HG02943 (cell line): ENCODE measurements around the gene RLBP1.
"Not testable (repeated sequence)": the region's sequence is repeated elsewhere in the genome, so short reads cannot be mapped to it uniquely, and the experiment has no call there.

Experiments used
- ATAC-seq: cut with Tn5 transposase; IDR thresholded peaks from one replicate; pipeline ENCODE4 v1.9.1; 2021; ENCODE audit warnings: mild to moderate bottlenecking, low read depth, moderate library complexity; ENCODE audit not compliant: unreplicated experiment

The RLBP1 gene

GRCh38 chr15:89221543-89221942 lies at the start of gene RLBP1:
TSS of gene RLBP1 (minus strand) at chr15:89221579. CDS start at chr15:89218975, 2,604 bp downstream.
- no peak for ATAC-seq

DNA sequence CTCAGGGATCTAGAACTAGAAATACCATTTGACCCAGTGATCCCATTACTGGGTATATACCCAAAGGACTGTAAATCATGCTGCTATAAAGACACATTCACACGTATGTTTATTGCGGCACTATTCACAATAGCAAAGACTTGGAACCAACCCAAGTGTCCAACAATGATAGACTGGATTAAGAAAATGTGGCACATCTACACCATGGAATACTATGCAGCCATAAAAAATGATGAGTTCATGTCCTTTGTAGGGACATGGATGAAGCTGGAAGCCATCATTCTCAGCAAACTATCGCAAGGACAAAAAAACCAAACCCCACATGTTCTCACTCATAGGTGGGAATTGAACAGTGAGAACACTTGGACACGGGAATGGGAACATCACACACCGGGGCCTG lies 28.8 kb upstream of the RLBP1 start:
- not testable (repeated sequence) for ATAC-seq

DNA sequence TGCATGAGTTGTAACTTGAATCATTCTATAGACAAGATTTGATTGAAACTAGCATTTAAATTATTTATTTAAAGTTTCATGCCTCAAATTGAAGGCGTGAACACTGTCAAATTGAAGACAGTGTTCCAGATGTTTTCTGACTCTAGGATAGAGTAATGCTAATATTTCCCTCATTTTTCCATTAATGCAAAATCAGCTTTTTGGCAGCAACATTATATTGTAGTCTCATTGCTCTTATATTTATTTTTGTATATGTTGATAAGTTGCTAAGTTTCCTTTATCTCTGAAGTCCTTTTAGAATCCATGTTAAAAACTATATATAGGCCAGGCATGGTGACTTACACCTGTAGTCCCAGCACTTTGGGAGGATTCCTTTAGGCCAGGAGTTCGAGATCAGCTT lies 27.2 kb upstream of the RLBP1 start:
- ATAC-seq, result no peak

GRCh38 chr15:89247446-89247845 lies 26.1 kb upstream of the RLBP1 start:
- no peak for ATAC-seq

DNA sequence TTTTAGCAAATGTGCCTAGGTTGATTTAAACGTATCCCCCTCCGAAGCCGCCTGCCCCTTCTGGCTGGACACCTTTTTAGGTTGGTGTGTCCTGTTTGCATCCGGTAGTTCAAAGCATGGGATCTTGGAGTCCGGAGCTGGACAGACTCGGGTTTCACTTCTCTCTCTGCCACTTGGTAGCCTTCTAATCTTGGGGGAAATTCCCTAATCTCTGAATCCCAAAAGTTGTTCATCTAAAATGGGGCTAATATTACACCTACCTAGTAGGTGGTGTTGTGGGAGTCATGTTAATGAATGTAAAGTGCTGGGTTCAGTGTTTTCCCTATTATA lies 23.2 kb upstream of the RLBP1 start:
- no peak for ATAC-seq

DNA sequence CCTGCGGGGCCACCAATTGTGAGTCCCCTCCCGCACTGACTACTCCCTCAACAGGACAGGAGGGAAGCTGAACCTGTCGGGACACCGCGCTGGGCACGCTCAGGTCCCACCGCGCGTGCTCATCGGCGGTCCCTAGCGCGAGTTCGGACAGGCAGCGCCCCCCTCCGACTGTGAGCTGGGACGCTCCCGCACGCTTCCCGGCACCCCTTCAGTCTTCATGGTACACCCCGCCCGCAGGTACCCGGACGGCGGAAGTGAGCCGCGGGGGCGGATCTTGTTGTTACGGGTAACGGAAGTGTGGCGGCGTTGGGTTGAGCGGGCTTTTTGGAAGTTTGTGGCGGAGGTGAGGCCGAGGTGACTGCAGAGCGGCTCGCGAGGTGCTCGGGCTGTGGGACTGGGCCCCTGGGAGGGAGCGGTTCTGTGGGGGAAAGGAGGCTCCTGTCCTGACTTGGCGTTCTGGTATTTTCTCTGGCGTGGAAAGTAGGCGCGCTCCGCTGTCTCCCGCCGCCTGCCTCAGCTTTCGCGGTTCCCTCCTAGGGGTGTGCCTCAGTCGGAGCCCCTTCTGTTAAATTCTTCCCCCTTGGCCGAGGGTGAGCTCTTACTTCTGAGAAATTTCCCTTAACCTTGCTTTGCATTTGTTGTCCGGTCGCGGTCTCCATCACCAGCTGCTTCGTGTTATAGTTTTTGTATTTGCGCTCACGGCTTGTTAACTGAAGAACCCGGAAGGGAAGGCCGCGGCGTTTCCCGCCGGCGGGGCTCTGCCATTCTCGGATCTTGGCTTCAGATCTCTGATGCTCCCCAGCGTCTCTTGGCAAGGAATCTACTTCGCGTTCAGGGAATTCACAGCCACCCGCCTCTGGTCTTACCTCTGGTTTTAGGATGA lies 22.6 kb upstream of the RLBP1 start, which contains the start of gene FANCI:
FANCI (plus strand) TSS at position 289 of the 883 bp plus-strand sequence. CDS start 3,669 bp downstream, outside the sequence.
- peak; percentile 96 for ATAC-seq

DNA sequence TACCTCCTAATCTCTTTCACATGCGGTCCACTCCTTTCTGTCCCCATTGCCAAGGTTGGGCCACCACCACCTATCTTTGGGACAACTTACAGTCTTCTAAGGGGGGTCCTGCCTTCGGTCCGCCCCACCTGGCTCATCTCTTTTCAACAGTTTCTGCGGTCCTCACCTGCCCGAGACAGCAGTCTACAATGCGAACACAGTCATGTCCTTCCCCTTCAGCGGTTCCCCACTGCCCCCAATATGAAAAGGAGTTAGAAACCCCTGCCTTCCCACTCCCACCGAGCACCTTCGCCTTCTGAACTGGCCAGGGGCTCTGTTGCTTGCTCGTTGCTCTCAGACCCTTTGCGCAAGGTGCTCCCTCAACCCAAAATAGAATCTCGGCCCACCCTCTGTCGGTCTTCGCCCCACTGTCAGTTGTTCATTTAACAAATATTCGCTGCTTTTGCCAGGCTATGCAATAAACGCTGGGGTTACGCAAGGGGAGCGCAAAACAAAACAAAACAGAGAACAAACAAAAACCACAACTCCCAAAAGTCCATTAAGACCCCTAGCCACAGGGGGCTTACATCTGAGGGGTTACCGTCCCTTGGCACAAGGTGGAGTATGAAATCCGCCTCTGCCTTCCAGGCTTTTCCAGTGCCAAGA lies 21.8 kb upstream of the RLBP1 start:
- no peak for ATAC-seq

GRCh38 chr15:89239883-89240810 lies 18.8 kb upstream of the RLBP1 start:
- not testable (repeated sequence) for ATAC-seq

DNA sequence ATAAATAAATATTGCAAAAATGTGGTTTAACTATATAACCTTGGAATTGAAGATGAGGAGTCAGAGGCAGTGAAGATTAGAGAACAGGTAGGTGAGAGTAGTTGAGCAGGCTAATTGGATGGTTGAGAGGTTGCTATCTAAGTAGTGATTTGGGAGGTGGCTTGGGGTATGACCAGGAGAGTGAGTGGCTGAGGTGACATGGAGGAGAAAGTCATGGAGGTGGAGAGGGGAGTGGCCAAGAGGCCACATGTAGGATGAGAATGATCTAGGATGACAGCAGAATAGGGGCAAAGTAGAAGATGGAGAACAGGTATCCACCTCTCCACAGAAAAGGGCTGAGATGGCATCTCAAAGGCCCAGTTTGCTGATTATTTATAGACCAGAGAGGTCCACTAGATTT lies 10.5 kb upstream of the RLBP1 start:
- ATAC-seq, result no peak

DNA sequence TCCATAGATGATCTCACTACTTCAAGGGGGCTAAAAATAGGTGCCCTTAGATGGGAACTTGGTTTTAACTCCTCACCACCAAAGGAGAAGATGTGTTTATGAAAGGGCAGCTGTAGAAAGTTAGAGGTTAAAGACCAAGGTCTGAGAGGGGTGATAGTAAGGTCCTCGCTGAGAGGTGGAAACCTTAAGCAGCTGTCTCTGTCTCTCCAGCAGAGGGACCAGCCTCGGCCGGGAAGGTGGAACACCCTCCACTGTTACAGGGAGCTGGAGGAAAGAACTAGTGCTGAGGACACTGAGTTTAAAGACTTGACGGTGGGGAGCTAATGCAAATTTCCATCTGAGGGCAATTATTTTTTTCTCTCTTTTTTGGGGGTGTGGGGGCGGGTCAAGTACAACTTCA lies 8.9 kb upstream of the RLBP1 start:
- no peak for ATAC-seq

DNA sequence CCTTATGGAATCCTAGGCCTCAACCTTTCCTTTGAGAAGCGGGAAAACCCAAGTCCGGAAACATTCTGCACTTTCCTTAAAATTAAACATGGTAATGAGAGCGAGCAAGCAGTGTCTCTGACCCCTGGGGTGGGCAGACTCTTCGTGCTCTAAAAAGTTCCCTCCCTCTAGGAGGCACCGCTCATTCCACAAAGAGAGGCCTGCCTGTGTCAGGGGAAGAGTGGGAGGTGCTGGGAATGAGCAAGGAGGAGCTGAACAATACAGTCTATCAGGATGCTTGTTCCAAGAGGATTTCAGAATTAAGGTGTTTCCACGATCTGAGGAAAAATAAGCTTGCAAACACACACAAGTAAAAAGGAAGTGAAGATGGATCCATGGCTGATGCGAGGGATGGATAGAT lies 6.0 kb upstream of the RLBP1 start:
- ATAC-seq, result no peak

DNA sequence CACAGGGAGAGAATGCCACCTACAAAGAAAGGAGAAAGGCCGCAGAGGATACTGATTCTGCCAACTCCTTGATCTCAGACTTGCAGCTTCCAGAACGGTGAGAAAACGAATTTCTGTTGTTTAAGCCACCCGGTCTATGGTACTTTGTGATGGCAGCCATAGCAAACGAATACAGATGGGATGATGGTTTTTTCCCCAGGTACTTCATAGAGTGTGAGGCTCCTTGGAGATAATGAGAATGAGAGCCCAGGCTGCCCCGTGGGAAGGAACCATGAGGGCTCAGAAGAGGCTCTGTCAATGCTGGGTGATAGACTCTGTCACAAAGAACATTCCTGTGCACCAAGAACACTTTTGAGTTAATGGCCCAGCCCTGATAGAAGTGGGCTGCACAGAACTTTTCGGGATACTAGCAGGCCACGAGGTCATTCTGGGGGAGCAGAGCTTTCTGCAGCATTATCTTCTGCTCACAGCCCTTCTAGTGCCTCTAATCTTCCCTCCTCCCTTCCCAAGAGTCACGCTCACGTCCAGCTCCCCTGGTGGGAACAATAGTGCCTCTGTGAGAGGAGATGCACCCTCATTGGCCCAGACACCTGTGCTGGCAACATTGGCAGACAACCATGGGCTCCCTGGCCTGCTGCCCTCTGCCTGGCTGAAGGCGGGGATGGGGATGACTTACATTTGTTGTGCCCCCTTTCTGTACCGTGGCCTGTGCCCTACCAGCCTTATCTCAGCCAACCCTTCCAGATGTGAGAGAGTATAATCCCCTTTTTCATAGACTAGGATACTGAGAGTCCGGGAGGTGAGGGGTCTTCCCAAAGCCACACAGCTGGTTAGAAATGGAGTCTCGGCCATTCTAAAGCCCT lies 5.2 kb upstream of the RLBP1 start:
- no peak for ATAC-seq

GRCh38 chr15:89225588-89225987 lies 4.2 kb upstream of the RLBP1 start:
- no peak for ATAC-seq

- ATAC-seq, result no peak
Observed at GRCh38 chr15:89218531-89218930, 2.8 kb downstream of the RLBP1 start.

DNA sequence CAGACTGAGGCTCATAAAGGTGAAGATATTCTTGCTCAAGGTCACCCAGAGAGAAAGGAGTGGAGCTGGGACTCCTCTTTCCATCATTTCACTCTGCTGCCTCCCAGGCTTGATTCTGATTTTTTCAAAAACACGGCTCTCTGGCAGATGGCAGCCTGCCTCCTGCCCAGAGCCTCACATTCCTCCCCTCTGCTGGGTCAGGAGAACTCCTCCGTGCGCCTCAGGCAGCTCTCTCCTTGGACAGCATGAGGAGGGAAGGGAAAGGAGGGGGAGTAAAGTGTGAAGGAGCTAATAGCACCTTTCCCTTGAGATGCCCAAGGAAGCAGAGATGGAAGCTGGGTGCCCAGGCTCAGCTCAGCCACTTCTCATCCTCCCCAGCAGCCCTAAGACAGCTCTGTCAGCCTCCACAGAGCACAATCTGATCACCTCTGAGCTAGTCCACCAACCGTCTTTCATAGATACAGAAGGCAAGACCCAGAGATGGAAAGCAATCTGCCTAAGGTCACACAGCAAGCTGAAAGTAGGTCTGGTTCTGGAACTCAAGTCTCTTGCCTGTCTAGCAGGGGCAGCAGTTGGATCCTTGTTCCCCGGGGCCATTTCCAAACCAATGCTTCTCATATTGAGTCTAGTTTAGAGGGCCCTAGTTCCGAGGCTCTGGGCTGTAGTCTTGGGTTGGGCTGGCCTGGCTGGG lies 3.5 kb downstream of the RLBP1 start:
- ATAC-seq, result no peak

DNA sequence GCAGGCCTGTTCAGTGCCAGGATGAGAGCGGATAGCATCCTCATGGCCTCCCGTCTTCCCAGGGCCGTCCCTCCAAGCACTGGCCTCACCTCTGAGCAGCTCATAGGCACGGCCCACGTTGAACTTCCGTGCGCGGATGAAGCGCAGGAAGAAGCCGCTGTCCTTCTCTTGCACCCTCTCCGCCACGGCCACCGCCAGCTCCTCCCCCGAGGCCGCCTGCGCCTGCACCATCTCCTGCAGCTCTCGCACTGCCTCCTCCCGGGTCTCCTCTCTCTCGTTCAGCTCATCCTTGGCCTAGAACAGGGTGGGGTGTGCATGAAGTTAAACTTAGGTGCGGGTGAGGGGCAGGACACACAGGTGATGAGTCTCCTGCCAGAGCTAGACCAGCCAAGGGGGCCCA lies 4.3 kb downstream of the RLBP1 start:
- no peak for ATAC-seq

- no peak for ATAC-seq
Observed at GRCh38 chr15:89215627-89216026, 5.8 kb downstream of the RLBP1 start.

DNA sequence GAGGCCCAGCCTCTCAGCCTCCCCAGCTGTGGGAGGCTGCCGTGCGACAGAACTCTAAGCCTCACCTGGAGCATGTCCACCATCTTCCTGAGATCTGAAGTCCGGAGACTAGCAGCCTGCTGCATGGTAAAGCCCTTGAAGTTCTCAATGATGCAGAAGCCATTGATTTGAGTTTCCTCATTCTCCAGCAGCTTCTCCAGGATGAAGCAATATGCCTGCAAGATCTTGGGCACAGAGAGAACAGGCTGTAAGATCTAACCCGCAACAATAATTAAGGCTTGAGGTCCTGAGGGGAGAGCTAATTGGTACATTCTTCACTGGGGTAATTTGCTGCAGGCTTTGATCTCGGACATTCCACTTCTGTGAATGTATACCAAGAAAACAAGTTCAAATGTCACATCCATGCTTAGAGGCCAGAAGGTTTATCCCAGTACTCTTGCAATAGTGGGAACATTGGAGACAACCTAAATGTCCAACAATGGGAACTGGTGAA lies 9.7 kb downstream of the RLBP1 start:
- ATAC-seq, result no peak

- ATAC-seq, result no peak
Observed at GRCh38 chr15:89209057-89209456, 12.3 kb downstream of the RLBP1 start.
